GM18873 (cell line): Measurements from ENCODE around the gene PLEKHO1.

ENCODE experiments used
- ATAC-seq: cut with Tn5 transposase; IDR thresholded peaks from one replicate; pipeline ENCODE4 v1.9.1; 2021; ENCODE audit warnings: mild to moderate bottlenecking, moderate library complexity, moderate number of reproducible peaks; ENCODE audit not compliant: unreplicated experiment, low FRiP score

Gene PLEKHO1

GRCh38 chr1:150148837-150149270 is 862 bp upstream of the PLEKHO1 start:
- no peak for ATAC-seq

- ATAC-seq: no peak
These were observed 661 bp downstream of the PLEKHO1 start for GRCh38 chr1:150150133-150151021.

- ATAC-seq: no peak
These were observed 1.8 kb downstream of the PLEKHO1 start for GRCh38 chr1:150151291-150152181.

GRCh38 chr1:150152182-150152536 is 2.4 kb downstream of the PLEKHO1 start:
- ATAC-seq: no peak

- no peak for ATAC-seq
These were observed 3.2 kb downstream of the PLEKHO1 start for GRCh38 chr1:150152772-150153456.

GRCh38 chr1:150154143-150154542 is 4.4 kb downstream of the PLEKHO1 start:
- no peak for ATAC-seq

GRCh38 chr1:150155413-150156071 is 5.8 kb downstream of the PLEKHO1 start:
- ATAC-seq: no peak

GRCh38 chr1:150156868-150157603 is 7.3 kb downstream of the PLEKHO1 start:
- no peak for ATAC-seq

- no peak for ATAC-seq
These were observed 9.8 kb downstream of the PLEKHO1 start for GRCh38 chr1:150159550-150159949.

- no peak for ATAC-seq
These were observed 11.4 kb downstream of the PLEKHO1 start for GRCh38 chr1:150160964-150161621.

GRCh38 chr1:150161747-150162581 is 12.2 kb downstream of the PLEKHO1 start:
- no peak for ATAC-seq

- no peak for ATAC-seq
These were observed 12.8 kb downstream of the PLEKHO1 start for GRCh38 chr1:150162582-150162861.

GRCh38 chr1:150162862-150163706 is 13.4 kb downstream of the PLEKHO1 start:
- peak; percentile 33 for ATAC-seq

- no peak for ATAC-seq
These were observed 14.5 kb downstream of the PLEKHO1 start for GRCh38 chr1:150164224-150164623.

GRCh38 chr1:150164779-150165178 is 15.1 kb downstream of the PLEKHO1 start:
- ATAC-seq: no peak

- no peak for ATAC-seq
These were observed 16.2 kb downstream of the PLEKHO1 start for GRCh38 chr1:150165622-150166612.
